Fibroblast of lung (primary cell): ENCODE measurements around the gene CAMTA1. TPM values are rescaled to one million over a fixed set of nuclear protein-coding genes. Genes with fewer than 3 reads are reported as not detected.
"Not testable (repeated sequence)": the region's sequence is repeated elsewhere in the genome, so short reads cannot be mapped to it uniquely, and the experiment has no call there.

Source experiments
- DNase-seq, 2 donors: peaks; one replicate each; pipeline versions ENCODE4 v3.0.0 to v3.0.0-alpha.2; 2010; ENCODE audit warnings: low read depth in 2 of 2
- H2AFZ ChIP-seq: 2 replicates; pipeline ENCODE4 v1.5.1; 2012; ENCODE audit warnings: low read length, control low read depth, inconsistent platforms
- H3K27ac ChIP-seq: 2 replicates; pipeline ENCODE4 v1.5.1; 2011; ENCODE audit warnings: low read length, control low read depth; ENCODE audit not compliant: insufficient read depth
- H3K27me3 ChIP-seq: 2 replicates; pipeline ENCODE4 v1.5.1; 2011; ENCODE audit warnings: mild to moderate bottlenecking, low read length; ENCODE audit not compliant: control insufficient read depth, insufficient read depth
- H3K36me3 ChIP-seq: 2 replicates; pipeline ENCODE4 v1.5.1; 2011; ENCODE audit warnings: low read length; ENCODE audit not compliant: control insufficient read depth, insufficient read depth
- H3K4me1 ChIP-seq: 2 replicates; pipeline ENCODE4 v1.5.1; 2011; ENCODE audit warnings: low read length; ENCODE audit not compliant: control insufficient read depth, insufficient read depth; ENCODE audit errors: extremely low read depth
- H3K4me2 ChIP-seq: 2 replicates; pipeline ENCODE4 v1.5.1; 2011; ENCODE audit warnings: low read length, control low read depth; ENCODE audit not compliant: insufficient read depth; ENCODE audit errors: extremely low read depth
- H3K4me3 ChIP-seq, 4 experiments: fragments of 200-600 bp in 1 of 4; sonication (generic) in 1 of 4; replicated peaks in 1 of 4; 2 replicates each; pipeline ENCODE4 v1.5.1; 2011 to 2016; ENCODE audit warnings: low read length in 4 of 4, low read depth in 3 of 4, mild to moderate bottlenecking in 3 of 4, control low read depth in 2 of 4, inconsistent platforms in 1 of 4, mixed read lengths in 1 of 4; ENCODE audit not compliant: insufficient read depth in 1 of 4; ENCODE audit errors: control extremely low read depth in 1 of 4
- H3K79me2 ChIP-seq: 2 replicates; pipeline ENCODE4 v1.5.1; 2012; ENCODE audit warnings: mild to moderate bottlenecking, low read length, inconsistent platforms; ENCODE audit not compliant: control insufficient read depth, insufficient read depth
- H3K9ac ChIP-seq: 2 replicates; pipeline ENCODE4 v1.5.1; 2011; ENCODE audit warnings: mild to moderate bottlenecking, low read length, control low read depth; ENCODE audit not compliant: insufficient read depth
- H3K9me3 ChIP-seq: 2 replicates; pipeline ENCODE4 v1.5.1; 2012; ENCODE audit warnings: low read depth, low read length; ENCODE audit not compliant: control insufficient read depth, insufficient read depth
- H4K20me1 ChIP-seq: 2 replicates; pipeline ENCODE4 v1.5.1; 2011; ENCODE audit warnings: low read length; ENCODE audit not compliant: control insufficient read depth, insufficient read depth; ENCODE audit errors: extremely low read depth
- EZH2 ChIP-seq: IDR thresholded peaks from 2 replicates; pipeline ENCODE4 v1.5.1; 2012; ENCODE audit warnings: low read length, control low read depth, mild to moderate bottlenecking; ENCODE audit errors: missing control alignments
- polyA plus RNA-seq, 2 donors: library from polyadenylated mRNA; depleted of rRNA in 1 of 2; stranded (reverse) in 1 of 2; unstranded in 1 of 2; fragments of >200 nt; gene quantifications; 2 replicates each; pipeline ENCODE4 v1.2.1, GENCODE V29; 2011 to 2012; ENCODE audit warnings: missing spikeins in 1 of 2
- total RNA-seq: library from RNA; depleted of rRNA; stranded (reverse); fragments of >200 nt; gene quantifications from 2 replicates; pipeline ENCODE4 v1.2.1, GENCODE V29; 2014
- TF ChIP-seq, protein P1 (sequence below), 2 donors: IDR thresholded peaks in 1 of 2; conservative IDR thresholded peaks in 1 of 2; 1 replicate in 1 of 2; 2 replicates in 1 of 2; pipeline ENCODE4 v1.5.1; 2011 to 2012; ENCODE audit warnings: low read length in 2 of 2, control low read depth in 1 of 2, inconsistent platforms in 1 of 2, low read depth in 1 of 2, mild to moderate bottlenecking in 1 of 2

CAMTA1 gene
- total and polyA plus RNA-seq, 2 donors (not counting 1 experiment from before 2014, with no cell fraction given) = 47.6 to 86.0 TPM

GRCh38 chr1:7705048-7705907 lies 920.0 kb downstream of the CAMTA1 start:
- H3K9me3 ChIP-seq = no peaks in the 10 kb centered on the region
- H3K4me2 ChIP-seq = peak overlapping the region; percentile 17
- H3K27me3 ChIP-seq = peaks cover 34% of the 10 kb centered on the region
- H2AFZ ChIP-seq = no peak overlapping the region
- no peak overlapping the region for H3K27ac ChIP-seq
- H3K9ac ChIP-seq = no peak overlapping the region
- no peaks in the 10 kb centered on the region for H3K4me1 ChIP-seq
- H3K79me2 ChIP-seq = no peaks in the 10 kb centered on the region
- DNase-seq = no peak
- peak overlapping the region in 1 of 4 experiments; percentile 33 for H3K4me3 ChIP-seq
- no peaks in the 10 kb centered on the region for H4K20me1 ChIP-seq
- TF ChIP-seq, protein P1, sequence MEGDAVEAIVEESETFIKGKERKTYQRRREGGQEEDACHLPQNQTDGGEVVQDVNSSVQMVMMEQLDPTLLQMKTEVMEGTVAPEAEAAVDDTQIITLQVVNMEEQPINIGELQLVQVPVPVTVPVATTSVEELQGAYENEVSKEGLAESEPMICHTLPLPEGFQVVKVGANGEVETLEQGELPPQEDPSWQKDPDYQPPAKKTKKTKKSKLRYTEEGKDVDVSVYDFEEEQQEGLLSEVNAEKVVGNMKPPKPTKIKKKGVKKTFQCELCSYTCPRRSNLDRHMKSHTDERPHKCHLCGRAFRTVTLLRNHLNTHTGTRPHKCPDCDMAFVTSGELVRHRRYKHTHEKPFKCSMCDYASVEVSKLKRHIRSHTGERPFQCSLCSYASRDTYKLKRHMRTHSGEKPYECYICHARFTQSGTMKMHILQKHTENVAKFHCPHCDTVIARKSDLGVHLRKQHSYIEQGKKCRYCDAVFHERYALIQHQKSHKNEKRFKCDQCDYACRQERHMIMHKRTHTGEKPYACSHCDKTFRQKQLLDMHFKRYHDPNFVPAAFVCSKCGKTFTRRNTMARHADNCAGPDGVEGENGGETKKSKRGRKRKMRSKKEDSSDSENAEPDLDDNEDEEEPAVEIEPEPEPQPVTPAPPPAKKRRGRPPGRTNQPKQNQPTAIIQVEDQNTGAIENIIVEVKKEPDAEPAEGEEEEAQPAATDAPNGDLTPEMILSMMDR (conservative IDR thresholded peaks at IDR 0.05 in 1 of 2, IDR thresholded peaks at IDR 0.05 in 1 of 2; ENCODE audit: low read depth in 1 of 2, low read length in 2 of 2) = no peak
- TF ChIP-seq EZH2 = peak; percentile 95
- no peaks in the 10 kb centered on the region for H3K36me3 ChIP-seq

GRCh38 chr1:7705908-7706216 lies 920.6 kb downstream of the CAMTA1 start:
- peak; percentile 60 for TF ChIP-seq EZH2
- TF ChIP-seq, protein P1 (conservative IDR thresholded peaks at IDR 0.05 in 1 of 2, IDR thresholded peaks at IDR 0.05 in 1 of 2; ENCODE audit: low read depth in 1 of 2, low read length in 2 of 2) = no peak
- H3K27me3 ChIP-seq = peaks cover 34% of the 10 kb centered on the region
- H4K20me1 ChIP-seq = no peaks in the 10 kb centered on the region
- H3K79me2 ChIP-seq = no peaks in the 10 kb centered on the region
- no peak for DNase-seq
- H3K4me1 ChIP-seq = no peaks in the 10 kb centered on the region
- no peaks in the 10 kb centered on the region for H3K9me3 ChIP-seq
- no peak overlapping the region for H3K4me2 ChIP-seq
- no peak overlapping the region for H2AFZ ChIP-seq
- H3K36me3 ChIP-seq = no peaks in the 10 kb centered on the region
- H3K9ac ChIP-seq = no peak overlapping the region
- H3K27ac ChIP-seq = no peak overlapping the region
- no peak overlapping the region for H3K4me3 ChIP-seq

- Histone ChIP-seq H2AFZ (no peak overlapping the region), H3K4me1 (no peaks in the 10 kb centered on the region), H4K20me1 (no peaks in the 10 kb centered on the region), H3K9ac (no peak overlapping the region), H3K36me3 (no peaks in the 10 kb centered on the region), H3K4me2 (no peak overlapping the region), H3K27ac (no peak overlapping the region), H3K27me3 (peaks cover 27% of the 10 kb centered on the region), H3K79me2 (no peaks in the 10 kb centered on the region), H3K9me3 (no peaks in the 10 kb centered on the region), H3K4me3 (no peak overlapping the region)
- DNase-seq = peak in 1 of 2 donors; percentile 51
- no peak for TF ChIP-seq EZH2
- TF ChIP-seq, protein P1 (conservative IDR thresholded peaks at IDR 0.05 in 1 of 2, IDR thresholded peaks at IDR 0.05 in 1 of 2; ENCODE audit: low read depth in 1 of 2, low read length in 2 of 2) = no peak
Observed at GRCh38 chr1:7707527-7707926, 922.3 kb downstream of the CAMTA1 start.

GRCh38 chr1:7708065-7708464 lies 922.8 kb downstream of the CAMTA1 start:
- not testable (repeated sequence) for H3K4me2 ChIP-seq, H3K9ac ChIP-seq, H3K4me1 ChIP-seq, H4K20me1 ChIP-seq, H3K9me3 ChIP-seq, H3K4me3 ChIP-seq, H3K27ac ChIP-seq, H3K36me3 ChIP-seq, H3K79me2 ChIP-seq, DNase-seq, H2AFZ ChIP-seq
- peaks cover 23% of the 10 kb centered on the region for H3K27me3 ChIP-seq
